NCI-H524 treated with DMSO at 0.1 percent for 48 hours (cell line): ENCODE measurements around the gene ZBTB11.
A peak's percentile ranks its signal among the peaks of the same experiment; 100 is the strongest.
"Not testable (repeated sequence)": the region's sequence is repeated elsewhere in the genome, so short reads cannot be mapped to it uniquely, and the experiment has no call there.

Source experiments
- DNase-seq: peaks from one replicate; lab custom pipeline; 2025; lab: John Stamatoyannopoulos, UW

ZBTB11 gene

GRCh38 chr3:101643009-101643844 is 33.7 kb downstream of the ZBTB11 start:
- no peak for DNase-seq

GRCh38 chr3:101642441-101642840 is 34.5 kb downstream of the ZBTB11 start:
- DNase-seq, result no peak

DNA sequence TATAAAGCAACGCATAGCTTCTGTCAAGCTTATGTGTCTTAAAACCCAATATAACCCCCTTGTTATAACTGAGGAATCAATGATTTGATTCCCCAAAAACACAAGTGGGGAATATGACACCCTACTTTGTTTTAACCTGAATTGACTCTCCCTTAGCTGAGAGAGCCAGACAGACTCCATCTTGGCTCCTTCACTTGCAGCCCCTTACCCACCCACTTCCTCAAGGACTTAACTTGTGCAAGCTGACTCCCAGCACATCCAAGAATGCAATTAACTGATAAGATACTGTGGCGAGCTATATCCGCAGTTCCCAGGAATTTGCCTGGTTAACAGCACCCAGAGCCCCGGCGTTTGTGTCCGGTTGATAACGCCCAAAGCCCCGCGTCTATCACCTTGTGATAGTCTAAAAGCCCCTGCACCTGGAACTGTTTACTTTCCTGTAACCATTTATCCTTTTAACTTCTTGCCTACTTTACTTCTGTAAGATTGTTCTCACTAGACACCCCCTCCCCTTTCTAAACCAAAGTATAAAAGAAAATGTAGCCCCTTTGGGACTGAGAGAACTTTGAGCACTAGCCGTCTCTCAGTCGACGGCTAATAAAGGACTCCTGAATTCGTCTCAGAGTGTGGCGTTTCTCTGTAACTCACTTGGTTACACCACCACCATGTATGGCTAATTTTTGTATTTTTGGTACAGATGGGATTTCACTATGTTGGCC is 35.4 kb downstream of the ZBTB11 start:
- not testable (repeated sequence) for DNase-seq

DNA sequence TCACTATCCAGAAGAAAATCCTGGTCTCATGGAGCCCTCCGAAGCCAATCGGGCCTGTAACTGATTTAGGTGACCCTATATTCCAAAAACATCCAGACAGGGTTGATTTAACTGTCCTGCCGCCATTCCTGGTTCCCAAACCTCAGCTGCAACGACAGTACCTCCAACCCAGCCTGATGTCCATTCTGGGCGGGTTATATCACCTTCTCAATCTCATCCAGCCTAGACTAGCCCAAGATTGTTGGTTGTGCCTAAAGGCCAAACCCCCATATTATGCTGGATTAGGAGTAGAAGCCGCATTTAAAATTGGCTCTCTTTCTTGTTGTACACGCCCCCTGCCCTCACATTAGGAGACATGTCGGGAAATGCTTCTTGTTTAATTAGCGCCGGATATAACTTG is 36.7 kb downstream of the ZBTB11 start:
- no peak for DNase-seq

DNA sequence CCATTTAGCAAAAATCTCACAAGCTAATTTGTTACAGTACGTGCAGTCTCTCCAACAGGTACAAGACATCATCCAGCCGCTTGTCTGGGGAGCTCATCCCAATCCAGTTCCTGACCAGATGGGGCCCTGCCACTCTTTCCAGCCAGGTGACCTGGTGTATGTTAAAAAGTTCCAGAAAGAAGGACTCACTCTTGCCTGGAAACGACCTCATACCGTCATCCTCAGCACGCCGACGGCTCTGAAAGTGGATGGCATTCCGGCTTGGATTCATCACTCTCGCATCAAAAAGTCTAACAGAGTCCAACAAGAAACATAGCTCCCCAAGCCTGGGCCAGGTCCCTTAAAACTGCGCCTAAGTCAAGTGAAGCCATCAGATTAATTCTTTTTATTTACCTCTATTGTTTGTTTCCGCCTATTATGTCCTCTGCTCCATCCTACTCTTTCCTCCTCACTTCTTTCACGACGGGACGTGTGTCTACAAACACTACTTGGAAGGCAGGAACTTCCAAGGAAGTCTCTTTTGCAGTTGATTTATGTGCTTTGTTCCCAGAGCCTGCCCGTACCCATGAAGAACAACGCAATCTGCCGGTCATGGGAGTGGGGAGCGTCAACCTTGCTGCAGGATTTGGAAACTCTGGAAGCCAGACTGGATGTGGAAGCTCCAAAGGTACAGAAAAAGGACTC is 37.5 kb downstream of the ZBTB11 start:
- no peak for DNase-seq

- no peak for DNase-seq
Observed at GRCh38 chr3:101638261-101638745, 38.6 kb downstream of the ZBTB11 start.

DNA sequence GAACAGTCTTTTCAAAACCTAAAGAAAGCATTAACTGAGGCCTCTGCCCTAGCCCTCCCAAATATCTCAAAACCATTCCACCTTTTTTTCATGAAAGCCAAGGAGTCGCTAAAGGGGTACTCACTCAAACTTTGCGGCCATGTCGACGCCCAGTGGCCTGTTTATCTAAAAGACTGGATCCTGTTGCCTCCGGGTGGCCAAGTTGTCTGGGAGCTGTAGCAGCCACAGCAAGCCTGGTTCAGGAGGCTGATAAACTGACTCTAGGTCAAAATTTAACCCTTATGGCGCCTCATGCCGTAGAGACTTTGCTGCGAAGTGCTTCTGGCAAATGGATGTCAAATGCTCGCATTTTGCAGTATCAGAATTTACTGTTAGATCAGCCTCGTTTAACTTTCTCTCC is 39.5 kb downstream of the ZBTB11 start:
- no peak for DNase-seq

DNA sequence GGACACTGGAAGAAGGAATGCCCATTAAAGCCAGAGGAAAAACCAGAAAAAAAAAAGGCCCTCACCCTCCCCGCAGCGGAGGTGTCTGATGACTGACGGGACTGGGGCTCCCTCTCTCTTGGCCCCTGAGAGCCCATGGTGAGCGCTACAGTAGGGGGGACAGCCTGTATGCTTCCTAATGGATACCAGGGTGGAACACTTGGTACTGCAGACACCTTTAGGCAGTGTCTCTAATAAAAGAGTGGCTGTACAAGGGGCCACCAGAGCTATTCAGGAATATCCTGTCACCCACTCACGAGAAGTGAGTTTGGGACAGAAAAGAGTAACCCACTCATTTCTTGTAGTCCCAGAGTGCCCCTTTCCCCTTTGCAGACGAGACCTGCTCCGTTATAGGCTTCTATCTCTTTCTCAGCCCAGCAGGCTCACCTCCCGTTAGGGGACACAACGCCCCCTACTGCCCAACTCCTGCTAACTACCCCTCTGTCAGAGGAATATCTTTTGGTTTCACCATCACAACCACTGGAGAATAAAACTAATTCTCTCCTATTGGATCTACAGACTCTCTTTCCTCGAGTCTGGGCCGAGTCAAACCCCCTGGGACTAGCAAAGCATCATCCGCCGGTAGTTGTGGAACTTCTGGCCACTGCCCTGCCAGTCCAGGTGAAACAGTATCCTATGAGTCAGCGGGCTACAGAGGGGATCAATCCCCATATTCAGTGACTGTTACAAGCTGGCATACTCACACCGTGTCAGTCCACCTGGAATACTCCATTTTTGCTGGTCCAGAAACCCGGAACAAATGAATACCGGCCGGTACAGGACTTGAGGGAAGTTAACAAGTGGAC is 40.8 kb downstream of the ZBTB11 start:
- DNase-seq, result peak; percentile 6

DNA sequence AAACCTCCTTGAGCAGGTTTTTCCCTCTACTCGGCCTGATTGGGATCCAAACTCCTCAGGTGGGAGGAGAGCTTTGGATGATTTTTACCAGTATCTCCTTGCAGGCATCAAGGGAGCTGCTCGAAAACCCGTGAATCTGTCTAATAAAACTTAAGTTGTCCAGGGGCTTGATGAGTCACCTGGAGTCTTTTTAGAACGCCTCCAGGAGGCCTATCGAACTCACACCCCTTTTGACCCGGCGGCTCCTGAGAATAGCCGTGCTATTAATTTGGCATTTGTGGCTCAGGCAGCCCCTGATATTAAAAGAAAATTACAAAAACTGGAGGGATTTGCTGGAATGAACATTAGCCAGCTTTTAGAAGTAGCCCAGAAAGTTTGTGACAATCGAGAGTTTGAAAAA is 41.6 kb downstream of the ZBTB11 start:
- no peak for DNase-seq

GRCh38 chr3:101634591-101635196 is 42.2 kb downstream of the ZBTB11 start:
- DNase-seq, result no peak

DNA sequence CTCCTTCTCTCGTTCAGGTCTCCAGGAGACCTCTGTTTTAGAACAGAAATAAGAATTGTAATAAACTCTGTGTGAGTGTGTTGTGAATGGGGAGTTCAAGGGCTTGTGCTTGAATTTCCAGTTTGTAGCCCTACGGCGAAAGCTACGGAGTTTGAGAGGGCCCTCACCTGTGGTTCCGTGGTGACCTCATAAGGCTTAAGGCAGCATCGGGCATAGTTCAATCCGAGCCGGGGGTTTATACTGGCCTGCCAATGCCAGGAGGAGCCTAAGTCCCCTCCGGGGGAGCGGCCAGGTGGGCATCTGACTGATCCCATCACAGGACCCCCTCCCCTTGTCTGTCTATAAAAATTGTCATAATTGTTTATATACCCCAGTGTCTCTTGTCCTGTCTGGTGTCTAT is 43.7 kb downstream of the ZBTB11 start:
- no peak for DNase-seq

- DNase-seq, result no peak
Observed at GRCh38 chr3:101632586-101632985, 44.3 kb downstream of the ZBTB11 start.

GRCh38 chr3:101631959-101632358 is 45.0 kb downstream of the ZBTB11 start:
- not testable (repeated sequence) for DNase-seq

DNA sequence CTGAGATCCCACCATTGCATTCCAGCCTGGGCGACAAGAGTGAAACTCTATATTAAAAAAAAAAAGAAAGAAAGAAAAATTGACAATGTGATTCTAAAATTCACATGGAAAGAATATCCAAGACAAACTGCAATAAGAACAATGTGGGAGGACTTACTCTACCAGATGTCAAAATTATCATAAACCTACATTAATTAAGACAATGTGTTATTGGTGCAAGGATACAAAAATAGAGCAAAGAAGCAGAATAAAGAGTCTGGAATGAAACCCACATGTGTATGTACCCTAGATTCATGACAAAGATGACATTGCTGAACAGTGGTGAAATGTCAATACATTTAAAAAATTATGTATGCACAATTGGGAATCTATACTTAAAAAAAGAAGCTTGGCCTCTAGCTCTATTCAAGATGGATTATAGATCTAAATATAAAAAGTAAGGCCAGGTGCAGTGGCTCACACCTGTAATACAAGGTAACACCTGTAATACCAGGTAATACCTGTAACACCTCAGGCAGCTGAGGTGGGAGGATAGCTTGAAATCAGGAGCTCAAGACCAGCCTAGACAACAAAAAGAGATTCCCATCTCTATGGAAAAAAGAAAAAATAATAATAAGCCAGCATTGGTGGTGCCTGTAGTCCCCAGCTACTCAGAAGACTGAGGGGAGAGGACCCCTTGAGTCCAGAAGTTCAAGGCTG is 45.7 kb downstream of the ZBTB11 start:
- no peak for DNase-seq

DNA sequence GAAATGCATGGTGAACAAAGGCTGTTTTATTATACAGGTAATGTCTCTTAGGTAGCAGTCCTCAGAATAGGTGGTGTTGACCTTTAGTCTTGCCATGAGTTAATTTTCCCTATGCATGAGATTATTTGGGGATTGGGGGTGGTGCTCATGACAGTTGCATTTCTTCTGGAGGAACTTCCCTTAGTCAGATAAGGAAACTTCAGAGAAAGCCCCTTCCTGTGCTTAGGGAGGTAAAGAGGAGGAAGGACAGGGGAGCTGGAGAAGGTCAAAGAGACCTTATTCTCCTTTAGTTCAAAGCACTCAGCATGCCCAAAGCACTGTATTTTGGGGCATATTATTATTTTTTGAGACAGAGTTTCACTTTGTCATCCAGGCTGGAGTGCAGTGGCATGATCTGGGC is 47.7 kb downstream of the ZBTB11 start:
- no peak for DNase-seq

GRCh38 chr3:101625879-101626278 is 51.1 kb downstream of the ZBTB11 start:
- no peak for DNase-seq

GRCh38 chr3:101624857-101625256 is 52.1 kb downstream of the ZBTB11 start:
- DNase-seq, result no peak

GRCh38 chr3:101623656-101624055 is 53.3 kb downstream of the ZBTB11 start:
- DNase-seq, result no peak

DNA sequence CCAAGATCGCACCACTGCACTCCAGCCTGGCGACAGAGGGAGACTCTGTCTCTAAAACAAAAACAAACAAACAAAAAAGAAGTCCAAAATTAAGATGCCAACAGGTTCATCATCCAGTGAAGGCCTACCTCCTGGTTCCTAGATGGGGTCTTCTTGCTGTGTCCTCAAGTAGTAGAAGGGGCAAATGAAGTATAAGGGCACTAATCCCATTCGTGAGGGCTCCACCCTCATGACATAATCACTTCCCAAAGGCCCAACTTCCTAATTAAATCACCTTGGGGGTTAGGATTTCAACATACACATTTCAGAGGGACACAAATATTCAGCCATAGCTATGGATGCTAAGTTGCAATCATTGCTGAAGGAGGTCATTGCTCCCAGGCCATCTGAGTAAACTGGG is 57.2 kb downstream of the ZBTB11 start:
- DNase-seq, result no peak

- DNase-seq, result no peak
Observed at GRCh38 chr3:101618726-101619125, 58.2 kb downstream of the ZBTB11 start.

- DNase-seq, result no peak
Observed at GRCh38 chr3:101617478-101617877, 59.5 kb downstream of the ZBTB11 start.
